Osteocyte (in vitro differentiated cells): ENCODE measurements around the gene HOXA6. TPM values are rescaled to one million over a fixed set of nuclear protein-coding genes. Genes with fewer than 3 reads are reported as not detected.

Source experiments
- DNase-seq: peaks from one replicate; pipeline ENCODE4 v3.0.0; 2021; ENCODE audit warnings: mixed read lengths; ENCODE audit not compliant: unreplicated experiment; ENCODE audit errors: extremely low spot score
- H3K27ac Mint-ChIP-seq: one replicate; pipeline ENCODE4 v1.8.0; 2021; ENCODE audit warnings: mild to moderate bottlenecking, mixed read lengths; ENCODE audit not compliant: unreplicated experiment
- H3K27me3 Mint-ChIP-seq: one replicate; pipeline ENCODE4 v1.8.0; 2021; ENCODE audit warnings: mixed read lengths; ENCODE audit not compliant: unreplicated experiment
- H3K36me3 Mint-ChIP-seq: one replicate; pipeline ENCODE4 v1.8.0; 2021; ENCODE audit warnings: mixed read lengths; ENCODE audit not compliant: unreplicated experiment
- H3K4me1 Mint-ChIP-seq: one replicate; pipeline ENCODE4 v1.8.0; 2021; ENCODE audit warnings: mixed read lengths; ENCODE audit not compliant: unreplicated experiment
- H3K4me3 Mint-ChIP-seq: one replicate; pipeline ENCODE4 v1.8.0; 2021; ENCODE audit warnings: mild to moderate bottlenecking, moderate library complexity, mixed read lengths; ENCODE audit not compliant: unreplicated experiment
- H3K9me3 Mint-ChIP-seq: one replicate; pipeline ENCODE4 v1.8.0; 2021; ENCODE audit warnings: mixed read lengths; ENCODE audit not compliant: unreplicated experiment
- total RNA-seq: library from RNA; stranded (reverse); gene quantifications from 2 replicates; pipeline ENCODE4 v1.2.1, GENCODE V29; 2021
- TF ChIP-seq, protein P1 (sequence below): fragments of 200-600 bp; sonication (generic); IDR thresholded peaks from 2 replicates; pipeline ENCODE4 v1.5.0; 2021; ENCODE audit warnings: antibody characterized with exemption, mild to moderate bottlenecking, moderate library complexity

HOXA6 gene
- total RNA-seq, 1 donor from 2014 or later: not detected

DNA sequence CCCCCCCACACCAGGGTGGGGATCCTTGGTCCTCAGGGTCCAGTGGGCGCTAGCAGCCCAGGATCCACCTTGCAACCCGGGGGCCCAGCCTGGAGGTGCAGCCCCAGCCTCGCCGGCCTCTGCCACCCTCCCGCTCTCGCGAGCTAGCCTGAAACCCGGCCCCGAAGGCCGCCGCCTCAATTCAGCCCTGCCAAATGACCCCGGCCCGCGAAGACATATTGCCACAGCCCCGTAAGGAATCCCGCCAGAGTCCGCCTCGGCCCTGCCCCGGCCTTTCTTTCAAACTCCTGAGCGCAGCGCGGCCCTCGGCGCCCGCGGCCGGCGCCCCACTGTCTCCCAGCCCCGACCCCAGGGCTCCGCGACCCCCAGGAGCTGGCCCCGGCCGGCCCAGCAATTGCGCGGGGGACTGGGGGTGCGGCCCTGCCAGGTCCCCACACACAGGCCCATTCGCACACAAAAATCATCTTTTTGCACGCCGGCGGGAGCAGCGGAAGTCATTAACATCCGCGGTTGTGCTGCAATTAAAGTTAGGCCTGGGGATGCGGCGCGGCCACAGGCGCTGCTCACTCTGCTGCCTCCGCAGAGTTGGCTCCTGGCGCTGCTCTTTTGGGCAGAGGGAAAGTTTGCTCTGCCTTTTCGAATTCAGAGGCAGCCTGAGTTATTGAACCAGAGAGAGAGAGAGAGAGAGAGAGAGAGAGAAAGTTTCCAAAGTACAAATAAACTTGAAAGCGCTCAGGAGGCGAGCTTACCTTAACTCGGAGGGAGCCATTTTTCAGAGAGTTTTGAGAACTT, 8.0 kb downstream of the HOXA6 start:
- H3K4me3 Mint-ChIP-seq: no peak overlapping the region
- H3K4me1 Mint-ChIP-seq: peaks cover 8% of the 10 kb centered on the region
- H3K36me3 Mint-ChIP-seq: no peaks in the 10 kb centered on the region
- TF ChIP-seq, protein P1, sequence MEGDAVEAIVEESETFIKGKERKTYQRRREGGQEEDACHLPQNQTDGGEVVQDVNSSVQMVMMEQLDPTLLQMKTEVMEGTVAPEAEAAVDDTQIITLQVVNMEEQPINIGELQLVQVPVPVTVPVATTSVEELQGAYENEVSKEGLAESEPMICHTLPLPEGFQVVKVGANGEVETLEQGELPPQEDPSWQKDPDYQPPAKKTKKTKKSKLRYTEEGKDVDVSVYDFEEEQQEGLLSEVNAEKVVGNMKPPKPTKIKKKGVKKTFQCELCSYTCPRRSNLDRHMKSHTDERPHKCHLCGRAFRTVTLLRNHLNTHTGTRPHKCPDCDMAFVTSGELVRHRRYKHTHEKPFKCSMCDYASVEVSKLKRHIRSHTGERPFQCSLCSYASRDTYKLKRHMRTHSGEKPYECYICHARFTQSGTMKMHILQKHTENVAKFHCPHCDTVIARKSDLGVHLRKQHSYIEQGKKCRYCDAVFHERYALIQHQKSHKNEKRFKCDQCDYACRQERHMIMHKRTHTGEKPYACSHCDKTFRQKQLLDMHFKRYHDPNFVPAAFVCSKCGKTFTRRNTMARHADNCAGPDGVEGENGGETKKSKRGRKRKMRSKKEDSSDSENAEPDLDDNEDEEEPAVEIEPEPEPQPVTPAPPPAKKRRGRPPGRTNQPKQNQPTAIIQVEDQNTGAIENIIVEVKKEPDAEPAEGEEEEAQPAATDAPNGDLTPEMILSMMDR: no peak
- H3K27me3 Mint-ChIP-seq: peaks cover 92% of the 10 kb centered on the region
- H3K27ac Mint-ChIP-seq: no peak overlapping the region
- H3K9me3 Mint-ChIP-seq: no peaks in the 10 kb centered on the region
- DNase-seq: no peak

- Mint-ChIP-seq H3K4me1 (peaks cover 8% of the 10 kb centered on the region), H3K36me3 (no peaks in the 10 kb centered on the region), H3K9me3 (no peaks in the 10 kb centered on the region), H3K27me3 (peaks cover 92% of the 10 kb centered on the region), H3K27ac (no peak overlapping the region), H3K4me3 (no peak overlapping the region)
- DNase-seq: no peak
- TF ChIP-seq, protein P1: no peak
Measured at GRCh38 chr7:27138985-27139333, 8.6 kb downstream of the HOXA6 start.

DNA sequence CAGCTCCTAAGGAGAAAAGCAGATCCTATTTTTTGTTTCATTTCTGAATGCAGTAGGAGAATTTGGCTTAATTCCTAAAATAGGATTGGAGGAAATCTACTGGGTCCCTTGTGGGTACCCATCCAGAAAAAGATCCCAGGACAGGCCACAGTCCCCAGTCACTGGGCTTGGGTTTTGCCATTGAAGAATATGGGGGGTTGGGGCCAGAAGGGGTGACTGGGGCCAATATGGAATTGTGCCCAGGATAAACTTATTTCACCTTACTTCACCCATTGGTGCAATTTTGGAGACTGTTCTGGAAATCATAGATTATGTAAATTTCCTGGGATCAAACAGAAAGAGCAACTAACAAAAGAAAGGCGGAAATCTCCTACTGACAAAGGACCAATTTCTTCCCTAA, 9.1 kb downstream of the HOXA6 start:
- H3K4me3 Mint-ChIP-seq: no peak overlapping the region
- no peaks in the 10 kb centered on the region for H3K9me3 Mint-ChIP-seq
- H3K27ac Mint-ChIP-seq: no peak overlapping the region
- no peaks in the 10 kb centered on the region for H3K36me3 Mint-ChIP-seq
- DNase-seq: no peak
- TF ChIP-seq, protein P1: no peak
- peaks cover 8% of the 10 kb centered on the region for H3K4me1 Mint-ChIP-seq
- peaks cover 94% of the 10 kb centered on the region for H3K27me3 Mint-ChIP-seq

GRCh38 chr7:27137640-27138315, 9.8 kb downstream of the HOXA6 start:
- Mint-ChIP-seq H3K4me3 (no peak overlapping the region), H3K36me3 (no peaks in the 10 kb centered on the region), H3K27me3 (peaks cover 97% of the 10 kb centered on the region), H3K4me1 (peaks cover 7% of the 10 kb centered on the region), H3K9me3 (no peaks in the 10 kb centered on the region), H3K27ac (no peak overlapping the region)
- TF ChIP-seq, protein P1: no peak
- DNase-seq: no peak

GRCh38 chr7:27134392-27134791, 13.2 kb downstream of the HOXA6 start:
- no peak for DNase-seq
- H3K27me3 Mint-ChIP-seq: peaks cover 89% of the 10 kb centered on the region
- H3K9me3 Mint-ChIP-seq: no peaks in the 10 kb centered on the region
- H3K27ac Mint-ChIP-seq: no peak overlapping the region
- peaks cover 2% of the 10 kb centered on the region for H3K4me1 Mint-ChIP-seq
- TF ChIP-seq, protein P1: no peak
- no peak overlapping the region for H3K4me3 Mint-ChIP-seq
- no peaks in the 10 kb centered on the region for H3K36me3 Mint-ChIP-seq
